K562 (cell line): ENCODE results near the gene NARF. TPM values are rescaled to one million over a fixed set of nuclear protein-coding genes. Genes with fewer than 3 reads are reported as not detected.

Experiments
- ATAC-seq: fragments of 200-7000 bp; cut with Tn5 transposase; 3 replicates; pipeline ENCODE4 v1.9.1; 2020; ENCODE audit warnings: moderate library complexity
- BruUV-seq: library from RNA; stranded (reverse); fragments of 400-500 nt; replicated peaks from 2 replicates; lab custom pipeline; 2021; lab: Mats Ljungman, UMichigan
- CTCF ChIA-PET: fragments of 300-600 bp; formaldehyde crosslinking; extraction: SDS; loops from one replicate; lab custom pipeline; 2021; ENCODE audit warnings: low intra/inter-chr PET ratio; lab: Yijun Ruan, JAX
- POLR2A ChIA-PET: fragments of 300-600, 350-650 bp; sonication (Branson Sonifier 250); formaldehyde crosslinking; extraction: SDS; loops from one replicate; lab custom pipeline; 2021; ENCODE audit warnings: antibody characterized with exemption, inconsistent platforms; lab: Yijun Ruan, JAX
- DNase-seq, 4 experiments: peaks; one replicate each; pipeline versions ENCODE4 v3.0.0 to v3.0.0-alpha.2; 2011 to 2018; ENCODE audit warnings: low spot score in 3 of 4, mixed read lengths in 3 of 4; ENCODE audit errors: extremely low read depth in 1 of 4
- FAIRE-seq: peaks from 2 replicates; lab custom pipeline; 2011; peaks lifted over from hg19 to GRCh38; lab: Jason Lieb, UNC
- H2AFZ ChIP-seq: 2 replicates; pipeline ENCODE4 v1.6.0; 2011; ENCODE audit warnings: low read depth, low read length, control low read depth, inconsistent platforms
- H3K27ac ChIP-seq: fragments of 200-600 bp; 3 replicates; pipeline ENCODE4 v1.8.0; 2011; ENCODE audit warnings: low read depth, mild to moderate bottlenecking, control low read depth, inconsistent platforms, low read length, moderate library complexity, mixed read lengths; ENCODE audit errors: extremely low read depth
- H3K27me3 ChIP-seq, 2 experiments: fragments of 300-600 bp in 1 of 2; 2 replicates in 1 of 2; 3 replicates in 1 of 2; pipeline versions ENCODE4 v1.6.0 to v1.8.0; 2011; ENCODE audit warnings: inconsistent platforms in 2 of 2, low read length in 2 of 2, mild to moderate bottlenecking in 1 of 2, mixed read lengths in 1 of 2, moderate library complexity in 1 of 2; ENCODE audit not compliant: control insufficient read depth in 2 of 2, insufficient read depth in 2 of 2
- H3K36me3 ChIP-seq: fragments of 300-600 bp; 3 replicates; pipeline ENCODE4 v1.8.0; 2011; ENCODE audit warnings: mild to moderate bottlenecking, low read length, inconsistent platforms; ENCODE audit not compliant: control insufficient read depth, insufficient read depth
- H3K4me1 ChIP-seq, 2 experiments: fragments of 200-600 bp in 1 of 2; replicated peaks in 1 of 2; 2 replicates in 1 of 2; 3 replicates in 1 of 2; pipeline versions ENCODE4 v1.5.1 to v1.8.0; 2011; ENCODE audit warnings: inconsistent platforms in 2 of 2, low read length in 2 of 2, mild to moderate bottlenecking in 1 of 2, mixed read lengths in 1 of 2, moderate library complexity in 1 of 2; ENCODE audit not compliant: control insufficient read depth in 2 of 2, insufficient read depth in 2 of 2
- H3K4me2 ChIP-seq: 2 replicates; pipeline ENCODE4 v1.6.1; 2011; ENCODE audit warnings: low read length, control low read depth, inconsistent platforms, mixed read lengths; ENCODE audit not compliant: insufficient read depth
- H3K4me3 ChIP-seq: fragments of 200-600 bp; sonication (generic), shearing (Covaris generic); 2 replicates; pipeline ENCODE4 v1.5.1; 2016; ENCODE audit warnings: control low read depth, inconsistent platforms
- H3K79me2 ChIP-seq: fragments of 200-600 bp; 3 replicates; pipeline ENCODE4 v1.8.0; 2011; ENCODE audit warnings: low read length, inconsistent platforms; ENCODE audit not compliant: control insufficient read depth, insufficient read depth
- H3K9ac ChIP-seq, 2 experiments: 2 replicates each; pipeline versions ENCODE4 v1.6.0 to v1.6.1; 2011; ENCODE audit warnings: low read depth in 2 of 2, low read length in 2 of 2, control low read depth in 1 of 2, inconsistent platforms in 1 of 2, mild to moderate bottlenecking in 1 of 2, mixed read lengths in 1 of 2; ENCODE audit not compliant: insufficient read depth in 1 of 2
- H3K9me1 ChIP-seq: one replicate; pipeline ENCODE4 v1.6.0; 2011; ENCODE audit warnings: inconsistent platforms, mild to moderate bottlenecking, low read length, moderate library complexity; ENCODE audit not compliant: control insufficient read depth, insufficient read depth
- H3K9me3 ChIP-seq: replicated peaks from 2 replicates; pipeline ENCODE4 v1.5.1; 2011; ENCODE audit warnings: low read depth, low read length, inconsistent platforms; ENCODE audit not compliant: control insufficient read depth, insufficient read depth
- H4K20me1 ChIP-seq: replicated peaks from 2 replicates; pipeline ENCODE4 v1.6.1; 2011; ENCODE audit warnings: low read length, inconsistent platforms, mixed read lengths; ENCODE audit not compliant: control insufficient read depth, insufficient read depth
- ATF1 ChIP-seq, 2 experiments: fragments of 450-650 bp in 1 of 2; IDR thresholded peaks; 2 replicates each; pipeline ENCODE4 v1.6.1; 2016; ENCODE audit warnings: missing compliant biosample characterization in 1 of 2, missing genetic modification characterization in 1 of 2
- STAT5A ChIP-seq: IDR thresholded peaks from 2 replicates; pipeline ENCODE4 v1.6.1; 2012; ENCODE audit warnings: low read length, inconsistent platforms, borderline replicate concordance
- THRAP3 ChIP-seq: fragments of 450-650 bp; IDR thresholded peaks from 2 replicates; pipeline ENCODE4 v1.6.1; 2016; ENCODE audit warnings: mild to moderate bottlenecking, inconsistent platforms, borderline replicate concordance
- ZNF316 ChIP-seq: fragments of 450-650 bp; IDR thresholded peaks from 2 replicates; pipeline ENCODE4 v1.6.1; 2016
- WGBS: fragments of 100-300 bp; shearing (Covaris generic); methylation state at CpG from one replicate; pipeline ENCODE4 v1.1.6; 2016; ENCODE audit warnings: low coverage, mixed read lengths; ENCODE audit not compliant: insufficient coverage; ENCODE audit errors: missing lambda C conversion rate; 5-methylcytosine and 5-hydroxymethylcytosine counted together
- in situ Hi-C: fragments of 300-500 bp; cut with MboI; formaldehyde crosslinking; loops from 4 replicates; pipeline ENCODE4 v1.15.0; 2018; ENCODE audit warnings: inconsistent platforms, mixed read lengths
- intact Hi-C: fragments of 100-400 bp; cut with micrococcal nuclease; formaldehyde crosslinking; loops from 2 replicates; pipeline ENCODE4 v1.14.2; 2022
- polyA plus RNA-seq, 8 experiments: library from polyadenylated mRNA; depleted of rRNA in 4 of 8; stranded (reverse) in 5 of 8; unstranded in 3 of 8; fragments of >200 nt; fragmentation: Nextera tagmentation in 2 of 8; fragmentation: Illumina TruSeq in 1 of 8; extraction: Ambion mirVana in 2 of 8; extraction: Trizol in 1 of 8; gene quantifications; 2 replicates each; pipeline versions ENCODE4 v1.2.1 to v1.2.3, GENCODE V29; 2011 to 2014; ENCODE audit warnings: inconsistent platforms in 1 of 8, missing spikeins in 1 of 8
- total RNA-seq, 7 experiments: library from RNA; depleted of rRNA in 6 of 7; stranded (reverse); fragments of >200 nt in 6 of 7; fragmentation: Illumina TruSeq in 2 of 7; extraction: Trizol in 2 of 7; gene quantifications; 2 replicates each; pipeline versions ENCODE4 v1.2.1 to v1.2.3, GENCODE V29; 2011 to 2021; ENCODE audit warnings: low replicate concordance in 1 of 7

Gene NARF
- total and polyA plus RNA-seq, 9 of the 15 experiments (the other 6 are each of a cell fraction or from before 2014, with no cell fraction given), result 60.4 to 423 (median 132) TPM

GRCh38 chr17:82475458-82475857, 16.9 kb downstream of the NARF start (continued):
- TF ChIP-seq STAT5A (0 out of 2 replicates have a peak, but pooled peaks have one; percentile 33), ATF1 (CRISPR knock-in tag; IDR thresholded peaks at IDR 0.05) (no peak), ATF1 (tag; IDR thresholded peaks at IDR 0.05) (0 out of 2 replicates have a peak, but pooled peaks have one; percentile 15)

GRCh38 chr17:82477934-82478333, 19.4 kb downstream of the NARF start:
- peak overlapping the region in 1 of 2 experiments; percentile 42; a peak in 1 of 4 replicates for H3K9ac ChIP-seq
- DNase-seq, result no peak
- CTCF ChIA-PET, result no interaction called here
- H3K36me3 ChIP-seq, result peaks cover 86% of the 10 kb centered on the region
- H2AFZ ChIP-seq, result no peak overlapping the region
- H3K9me3 ChIP-seq, result no peaks in the 10 kb centered on the region
- no peak for FAIRE-seq
- BruUV-seq, result no TSS peak
- no peaks in the 10 kb centered on the region for H3K9me1 ChIP-seq
- ATAC-seq, result no peak
- H3K4me2 ChIP-seq, result no peak overlapping the region
- H3K4me3 ChIP-seq, result no peak overlapping the region
- H3K4me1 ChIP-seq, result peaks cover 9 to 12% of the 10 kb centered on the region in 2 experiments; a peak in 4 of 5 replicates
- TF ChIP-seq ZNF316 (peak; percentile 22; the same call in 1 of the 2 replicates), THRAP3 (no peak)
- POLR2A ChIA-PET, result interaction anchor here (0.7 to 1.0 kb wide), 3 partner anchors 10 to 17 kb away, joined by 3 read pairs; no protein-coding TSS in a partner anchor
- peaks cover 19% of the 10 kb centered on the region; the same call in 2 of the 3 replicates for H3K79me2 ChIP-seq
- H3K27me3 ChIP-seq, result no peaks in the 10 kb centered on the region
- H3K27ac ChIP-seq, result no peak overlapping the region
- no peaks in the 10 kb centered on the region; the same call in 1 of the 2 replicates for H4K20me1 ChIP-seq
- intact Hi-C loops (no loop called here), in situ Hi-C loops (no loop called here)
- WGBS, result 90% methylated on average over 8 of the region's 8 CpGs
